ENCODE measurements around the gene SHE. TPM values are rescaled to one million over a fixed set of nuclear protein-coding genes. Genes with fewer than 3 reads are reported as not detected.

The SHE gene
- total RNA-seq, 1 experiment from 2014 or later: 0.79 TPM

DNA sequence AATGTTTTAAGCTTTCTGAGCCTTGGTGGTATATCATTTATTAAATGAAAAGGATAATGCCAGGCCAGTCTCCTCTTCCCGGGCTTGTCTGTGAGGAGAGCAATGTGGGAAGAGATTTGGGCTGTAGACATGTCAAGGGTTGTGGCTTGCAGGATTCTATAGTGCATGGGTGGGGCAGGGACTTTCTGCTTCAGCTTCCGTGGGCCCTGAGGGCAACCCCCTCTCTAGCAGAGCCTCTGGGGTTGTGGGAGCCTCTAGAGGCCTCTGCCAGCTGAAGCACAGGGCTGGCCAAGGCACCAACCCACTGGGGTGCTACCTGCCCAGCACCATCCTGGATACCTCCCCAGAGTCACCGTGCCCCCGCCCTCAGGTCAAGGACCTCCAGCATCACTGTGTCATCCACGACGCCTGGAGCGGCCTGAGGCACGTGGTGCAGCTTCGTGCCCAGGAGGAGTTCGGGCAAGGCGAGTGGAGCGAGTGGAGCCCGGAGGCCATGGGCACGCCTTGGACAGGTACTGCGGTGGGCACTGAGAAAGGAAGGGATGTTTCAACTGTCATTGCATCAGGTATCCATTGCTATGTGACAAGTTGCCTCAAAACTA lies 66.5 kb downstream of the SHE start (continued):
- TF ChIP-seq, protein P1, sequence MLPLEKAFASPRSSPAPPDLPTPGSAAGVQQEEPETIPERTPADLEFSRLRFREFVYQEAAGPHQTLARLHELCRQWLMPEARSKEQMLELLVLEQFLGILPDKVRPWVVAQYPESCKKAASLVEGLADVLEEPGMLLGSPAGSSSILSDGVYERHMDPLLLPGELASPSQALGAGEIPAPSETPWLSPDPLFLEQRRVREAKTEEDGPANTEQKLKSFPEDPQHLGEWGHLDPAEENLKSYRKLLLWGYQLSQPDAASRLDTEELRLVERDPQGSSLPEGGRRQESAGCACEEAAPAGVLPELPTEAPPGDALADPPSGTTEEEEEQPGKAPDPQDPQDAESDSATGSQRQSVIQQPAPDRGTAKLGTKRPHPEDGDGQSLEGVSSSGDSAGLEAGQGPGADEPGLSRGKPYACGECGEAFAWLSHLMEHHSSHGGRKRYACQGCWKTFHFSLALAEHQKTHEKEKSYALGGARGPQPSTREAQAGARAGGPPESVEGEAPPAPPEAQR (CRISPR knock-in tag; IDR thresholded peaks at IDR 0.05): no peak
- no peak for TF ChIP-seq EMX1 (CRISPR knock-in tag; IDR thresholded peaks at IDR 0.05)

DNA sequence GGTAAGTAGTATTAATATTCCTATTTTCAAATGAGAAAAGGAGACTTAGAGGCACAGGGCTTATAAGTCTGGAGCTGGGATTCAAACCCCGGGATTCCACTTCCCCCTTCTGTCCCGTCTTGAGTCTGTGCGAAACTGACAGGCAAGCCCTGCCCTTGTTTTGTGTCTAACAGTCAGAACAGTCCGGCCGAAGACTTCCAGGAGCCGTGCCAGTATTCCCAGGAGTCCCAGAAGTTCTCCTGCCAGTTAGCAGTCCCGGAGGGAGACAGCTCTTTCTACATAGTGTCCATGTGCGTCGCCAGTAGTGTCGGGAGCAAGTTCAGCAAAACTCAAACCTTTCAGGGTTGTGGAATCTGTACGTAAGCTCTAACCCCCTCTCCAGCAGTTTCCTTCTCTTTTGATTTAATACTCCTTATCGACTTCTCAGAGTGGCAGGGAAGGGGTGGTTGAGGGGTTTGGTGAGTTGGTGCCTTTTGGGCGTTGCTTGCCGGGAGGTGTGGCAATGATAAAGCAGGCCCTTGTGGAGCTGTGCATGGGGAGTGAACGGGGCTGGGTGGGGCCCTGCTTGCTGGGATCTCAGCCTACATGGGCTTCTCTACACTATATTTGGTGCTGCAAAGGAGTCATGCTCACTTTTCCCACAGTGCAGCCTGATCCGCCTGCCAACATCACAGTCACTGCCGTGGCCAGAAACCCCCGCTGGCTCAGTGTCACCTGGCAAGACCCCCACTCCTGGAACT lies 67.7 kb downstream of the SHE start:
- peaks cover 37% of the 10 kb centered on the region for H3K4me1 Mint-ChIP-seq
- no peaks in the 10 kb centered on the region for H3K27me3 Mint-ChIP-seq (ENCODE audit: low read depth)
- DNase-seq (ENCODE audit: low spot score): no peak
- H3K9me3 Mint-ChIP-seq: no peaks in the 10 kb centered on the region
- no peak overlapping the region for H3K27ac Mint-ChIP-seq
- ATAC-seq: no peak
- ChIA-PET CTCF (interaction anchor here (1.3 kb wide), 1 partner anchor 112 kb away, joined by 3 read pairs; no protein-coding TSS in a partner anchor), POLR2A (no interaction called here)
- H3K4me3 Mint-ChIP-seq: no peak overlapping the region
- no peaks in the 10 kb centered on the region for H3K36me3 Mint-ChIP-seq
- TF ChIP-seq, protein P2, sequence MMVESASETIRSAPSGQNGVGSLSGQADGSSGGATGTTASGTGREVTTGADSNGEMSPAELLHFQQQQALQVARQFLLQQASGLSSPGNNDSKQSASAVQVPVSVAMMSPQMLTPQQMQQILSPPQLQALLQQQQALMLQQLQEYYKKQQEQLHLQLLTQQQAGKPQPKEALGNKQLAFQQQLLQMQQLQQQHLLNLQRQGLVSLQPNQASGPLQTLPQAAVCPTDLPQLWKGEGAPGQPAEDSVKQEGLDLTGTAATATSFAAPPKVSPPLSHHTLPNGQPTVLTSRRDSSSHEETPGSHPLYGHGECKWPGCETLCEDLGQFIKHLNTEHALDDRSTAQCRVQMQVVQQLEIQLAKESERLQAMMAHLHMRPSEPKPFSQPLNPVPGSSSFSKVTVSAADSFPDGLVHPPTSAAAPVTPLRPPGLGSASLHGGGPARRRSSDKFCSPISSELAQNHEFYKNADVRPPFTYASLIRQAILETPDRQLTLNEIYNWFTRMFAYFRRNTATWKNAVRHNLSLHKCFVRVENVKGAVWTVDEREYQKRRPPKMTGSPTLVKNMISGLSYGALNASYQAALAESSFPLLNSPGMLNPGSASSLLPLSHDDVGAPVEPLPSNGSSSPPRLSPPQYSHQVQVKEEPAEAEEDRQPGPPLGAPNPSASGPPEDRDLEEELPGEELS (CRISPR knock-in tag; IDR thresholded peaks at IDR 0.05): no peak
- TF ChIP-seq ZNF317 (CRISPR knock-in tag; IDR thresholded peaks at IDR 0.05; ENCODE audit: borderline replicate concordance, low read depth) (no peak), SP1 (CRISPR knock-in tag; conservative IDR thresholded peaks at IDR 0.05) (no peak), CREB1 (CRISPR knock-in tag; IDR thresholded peaks at IDR 0.05) (no peak), EMX1 (CRISPR knock-in tag; IDR thresholded peaks at IDR 0.05) (no peak), ZNF423 (CRISPR knock-in tag; IDR thresholded peaks at IDR 0.05) (no peak), IRF2 (CRISPR knock-in tag; IDR thresholded peaks at IDR 0.05; ENCODE audit: borderline replicate concordance, low read depth) (no peak), SMAD4 (CRISPR knock-in tag; IDR thresholded peaks at IDR 0.05) (no peak), FOXJ3 (CRISPR knock-in tag; IDR thresholded peaks at IDR 0.05; ENCODE audit: borderline replicate concordance) (no peak), ZNF138 (CRISPR knock-in tag; conservative IDR thresholded peaks at IDR 0.05) (no peak), KAT7 (CRISPR knock-in tag; IDR thresholded peaks at IDR 0.05; ENCODE audit: borderline replicate concordance) (no peak), ZNF671 (CRISPR knock-in tag; IDR thresholded peaks at IDR 0.05) (no peak), NFE2L1 (CRISPR knock-in tag; IDR thresholded peaks at IDR 0.05) (no peak), ZNF416 (CRISPR knock-in tag; IDR thresholded peaks at IDR 0.05) (no peak)
- TF ChIP-seq, protein P3, sequence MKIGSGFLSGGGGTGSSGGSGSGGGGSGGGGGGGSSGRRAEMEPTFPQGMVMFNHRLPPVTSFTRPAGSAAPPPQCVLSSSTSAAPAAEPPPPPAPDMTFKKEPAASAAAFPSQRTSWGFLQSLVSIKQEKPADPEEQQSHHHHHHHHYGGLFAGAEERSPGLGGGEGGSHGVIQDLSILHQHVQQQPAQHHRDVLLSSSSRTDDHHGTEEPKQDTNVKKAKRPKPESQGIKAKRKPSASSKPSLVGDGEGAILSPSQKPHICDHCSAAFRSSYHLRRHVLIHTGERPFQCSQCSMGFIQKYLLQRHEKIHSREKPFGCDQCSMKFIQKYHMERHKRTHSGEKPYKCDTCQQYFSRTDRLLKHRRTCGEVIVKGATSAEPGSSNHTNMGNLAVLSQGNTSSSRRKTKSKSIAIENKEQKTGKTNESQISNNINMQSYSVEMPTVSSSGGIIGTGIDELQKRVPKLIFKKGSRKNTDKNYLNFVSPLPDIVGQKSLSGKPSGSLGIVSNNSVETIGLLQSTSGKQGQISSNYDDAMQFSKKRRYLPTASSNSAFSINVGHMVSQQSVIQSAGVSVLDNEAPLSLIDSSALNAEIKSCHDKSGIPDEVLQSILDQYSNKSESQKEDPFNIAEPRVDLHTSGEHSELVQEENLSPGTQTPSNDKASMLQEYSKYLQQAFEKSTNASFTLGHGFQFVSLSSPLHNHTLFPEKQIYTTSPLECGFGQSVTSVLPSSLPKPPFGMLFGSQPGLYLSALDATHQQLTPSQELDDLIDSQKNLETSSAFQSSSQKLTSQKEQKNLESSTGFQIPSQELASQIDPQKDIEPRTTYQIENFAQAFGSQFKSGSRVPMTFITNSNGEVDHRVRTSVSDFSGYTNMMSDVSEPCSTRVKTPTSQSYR (CRISPR knock-in tag; IDR thresholded peaks at IDR 0.05): no peak
- TF ChIP-seq, protein P4, sequence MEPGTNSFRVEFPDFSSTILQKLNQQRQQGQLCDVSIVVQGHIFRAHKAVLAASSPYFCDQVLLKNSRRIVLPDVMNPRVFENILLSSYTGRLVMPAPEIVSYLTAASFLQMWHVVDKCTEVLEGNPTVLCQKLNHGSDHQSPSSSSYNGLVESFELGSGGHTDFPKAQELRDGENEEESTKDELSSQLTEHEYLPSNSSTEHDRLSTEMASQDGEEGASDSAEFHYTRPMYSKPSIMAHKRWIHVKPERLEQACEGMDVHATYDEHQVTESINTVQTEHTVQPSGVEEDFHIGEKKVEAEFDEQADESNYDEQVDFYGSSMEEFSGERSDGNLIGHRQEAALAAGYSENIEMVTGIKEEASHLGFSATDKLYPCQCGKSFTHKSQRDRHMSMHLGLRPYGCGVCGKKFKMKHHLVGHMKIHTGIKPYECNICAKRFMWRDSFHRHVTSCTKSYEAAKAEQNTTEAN (CRISPR knock-in tag; IDR thresholded peaks at IDR 0.05): no peak
- TF ChIP-seq, protein P5, sequence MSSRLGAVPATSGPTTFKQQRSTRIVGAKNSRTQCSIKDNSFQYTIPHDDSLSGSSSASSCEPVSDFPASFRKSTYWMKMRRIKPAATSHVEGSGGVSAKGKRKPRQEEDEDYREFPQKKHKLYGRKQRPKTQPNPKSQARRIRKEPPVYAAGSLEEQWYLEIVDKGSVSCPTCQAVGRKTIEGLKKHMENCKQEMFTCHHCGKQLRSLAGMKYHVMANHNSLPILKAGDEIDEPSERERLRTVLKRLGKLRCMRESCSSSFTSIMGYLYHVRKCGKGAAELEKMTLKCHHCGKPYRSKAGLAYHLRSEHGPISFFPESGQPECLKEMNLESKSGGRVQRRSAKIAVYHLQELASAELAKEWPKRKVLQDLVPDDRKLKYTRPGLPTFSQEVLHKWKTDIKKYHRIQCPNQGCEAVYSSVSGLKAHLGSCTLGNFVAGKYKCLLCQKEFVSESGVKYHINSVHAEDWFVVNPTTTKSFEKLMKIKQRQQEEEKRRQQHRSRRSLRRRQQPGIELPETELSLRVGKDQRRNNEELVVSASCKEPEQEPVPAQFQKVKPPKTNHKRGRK (CRISPR knock-in tag; IDR thresholded peaks at IDR 0.05; ENCODE audit: borderline replicate concordance): no peak
- TF ChIP-seq, protein P6, sequence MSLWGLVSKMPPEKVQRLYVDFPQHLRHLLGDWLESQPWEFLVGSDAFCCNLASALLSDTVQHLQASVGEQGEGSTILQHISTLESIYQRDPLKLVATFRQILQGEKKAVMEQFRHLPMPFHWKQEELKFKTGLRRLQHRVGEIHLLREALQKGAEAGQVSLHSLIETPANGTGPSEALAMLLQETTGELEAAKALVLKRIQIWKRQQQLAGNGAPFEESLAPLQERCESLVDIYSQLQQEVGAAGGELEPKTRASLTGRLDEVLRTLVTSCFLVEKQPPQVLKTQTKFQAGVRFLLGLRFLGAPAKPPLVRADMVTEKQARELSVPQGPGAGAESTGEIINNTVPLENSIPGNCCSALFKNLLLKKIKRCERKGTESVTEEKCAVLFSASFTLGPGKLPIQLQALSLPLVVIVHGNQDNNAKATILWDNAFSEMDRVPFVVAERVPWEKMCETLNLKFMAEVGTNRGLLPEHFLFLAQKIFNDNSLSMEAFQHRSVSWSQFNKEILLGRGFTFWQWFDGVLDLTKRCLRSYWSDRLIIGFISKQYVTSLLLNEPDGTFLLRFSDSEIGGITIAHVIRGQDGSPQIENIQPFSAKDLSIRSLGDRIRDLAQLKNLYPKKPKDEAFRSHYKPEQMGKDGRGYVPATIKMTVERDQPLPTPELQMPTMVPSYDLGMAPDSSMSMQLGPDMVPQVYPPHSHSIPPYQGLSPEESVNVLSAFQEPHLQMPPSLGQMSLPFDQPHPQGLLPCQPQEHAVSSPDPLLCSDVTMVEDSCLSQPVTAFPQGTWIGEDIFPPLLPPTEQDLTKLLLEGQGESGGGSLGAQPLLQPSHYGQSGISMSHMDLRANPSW (CRISPR knock-in tag; conservative IDR thresholded peaks at IDR 0.05; ENCODE audit: low read depth): no peak
- TF ChIP-seq, protein P7, sequence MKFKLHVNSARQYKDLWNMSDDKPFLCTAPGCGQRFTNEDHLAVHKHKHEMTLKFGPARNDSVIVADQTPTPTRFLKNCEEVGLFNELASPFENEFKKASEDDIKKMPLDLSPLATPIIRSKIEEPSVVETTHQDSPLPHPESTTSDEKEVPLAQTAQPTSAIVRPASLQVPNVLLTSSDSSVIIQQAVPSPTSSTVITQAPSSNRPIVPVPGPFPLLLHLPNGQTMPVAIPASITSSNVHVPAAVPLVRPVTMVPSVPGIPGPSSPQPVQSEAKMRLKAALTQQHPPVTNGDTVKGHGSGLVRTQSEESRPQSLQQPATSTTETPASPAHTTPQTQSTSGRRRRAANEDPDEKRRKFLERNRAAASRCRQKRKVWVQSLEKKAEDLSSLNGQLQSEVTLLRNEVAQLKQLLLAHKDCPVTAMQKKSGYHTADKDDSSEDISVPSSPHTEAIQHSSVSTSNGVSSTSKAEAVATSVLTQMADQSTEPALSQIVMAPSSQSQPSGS (CRISPR knock-in tag; IDR thresholded peaks at IDR 0.05; ENCODE audit: borderline replicate concordance, low read depth): no peak
- TF ChIP-seq, protein P8, sequence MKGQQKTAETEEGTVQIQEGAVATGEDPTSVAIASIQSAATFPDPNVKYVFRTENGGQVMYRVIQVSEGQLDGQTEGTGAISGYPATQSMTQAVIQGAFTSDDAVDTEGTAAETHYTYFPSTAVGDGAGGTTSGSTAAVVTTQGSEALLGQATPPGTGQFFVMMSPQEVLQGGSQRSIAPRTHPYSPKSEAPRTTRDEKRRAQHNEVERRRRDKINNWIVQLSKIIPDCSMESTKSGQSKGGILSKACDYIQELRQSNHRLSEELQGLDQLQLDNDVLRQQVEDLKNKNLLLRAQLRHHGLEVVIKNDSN (CRISPR knock-in tag; IDR thresholded peaks at IDR 0.05): no peak
